Mucosa of gallbladder (tissue), 1 donor: ENCODE data around the gene GTF2H3. TPM values are rescaled to one million over a fixed set of nuclear protein-coding genes. Genes with fewer than 3 reads are reported as not detected.

Experiments used
- DNase-seq: peaks from one replicate; pipeline ENCODE4 v3.0.0-alpha.2; 2020; ENCODE audit warnings: low spot score
- total RNA-seq: library from RNA; stranded (reverse); gene quantifications from one replicate; pipeline ENCODE4 v1.2.1, GENCODE V29; 2021
- donor health status: DM: no; HTN: no; CAD: no.

The GTF2H3 gene
- total RNA-seq, 1 donor from 2014 or later, result 18.2 TPM

- DNase-seq, result no peak
Observed at GRCh38 chr12:123645380-123645779, 11.8 kb downstream of the GTF2H3 start.

- DNase-seq, result no peak
Observed at GRCh38 chr12:123645878-123646277, 12.2 kb downstream of the GTF2H3 start.

- DNase-seq, result no peak
Observed at GRCh38 chr12:123648401-123648800, 14.8 kb downstream of the GTF2H3 start.

- no peak for DNase-seq
Observed at GRCh38 chr12:123654129-123654701, 20.6 kb downstream of the GTF2H3 start.

- DNase-seq, result no peak
Observed at GRCh38 chr12:123655420-123655819, 21.8 kb downstream of the GTF2H3 start.

GRCh38 chr12:123656392-123656791 lies 22.8 kb downstream of the GTF2H3 start:
- no peak for DNase-seq

DNA sequence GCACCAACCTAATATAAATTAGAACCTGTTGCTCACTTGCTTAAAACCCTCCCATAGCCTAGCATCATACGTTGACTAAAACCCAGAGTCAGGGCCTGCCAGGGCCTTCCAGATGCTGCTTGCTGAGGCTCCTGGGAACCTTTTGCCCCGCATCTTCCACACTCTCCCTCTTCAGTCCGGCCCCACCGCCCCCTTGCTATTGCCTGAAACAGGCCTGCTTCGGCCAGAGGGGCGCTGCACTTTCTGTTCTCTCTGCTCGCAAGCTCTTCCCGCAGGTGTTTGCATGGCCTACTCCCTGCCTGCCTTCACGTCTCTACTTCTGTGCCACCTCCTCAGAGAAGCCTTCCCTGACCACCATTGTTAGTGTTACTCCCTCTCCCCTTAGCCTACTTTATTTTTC lies 23.6 kb downstream of the GTF2H3 start:
- DNase-seq, result no peak

DNA sequence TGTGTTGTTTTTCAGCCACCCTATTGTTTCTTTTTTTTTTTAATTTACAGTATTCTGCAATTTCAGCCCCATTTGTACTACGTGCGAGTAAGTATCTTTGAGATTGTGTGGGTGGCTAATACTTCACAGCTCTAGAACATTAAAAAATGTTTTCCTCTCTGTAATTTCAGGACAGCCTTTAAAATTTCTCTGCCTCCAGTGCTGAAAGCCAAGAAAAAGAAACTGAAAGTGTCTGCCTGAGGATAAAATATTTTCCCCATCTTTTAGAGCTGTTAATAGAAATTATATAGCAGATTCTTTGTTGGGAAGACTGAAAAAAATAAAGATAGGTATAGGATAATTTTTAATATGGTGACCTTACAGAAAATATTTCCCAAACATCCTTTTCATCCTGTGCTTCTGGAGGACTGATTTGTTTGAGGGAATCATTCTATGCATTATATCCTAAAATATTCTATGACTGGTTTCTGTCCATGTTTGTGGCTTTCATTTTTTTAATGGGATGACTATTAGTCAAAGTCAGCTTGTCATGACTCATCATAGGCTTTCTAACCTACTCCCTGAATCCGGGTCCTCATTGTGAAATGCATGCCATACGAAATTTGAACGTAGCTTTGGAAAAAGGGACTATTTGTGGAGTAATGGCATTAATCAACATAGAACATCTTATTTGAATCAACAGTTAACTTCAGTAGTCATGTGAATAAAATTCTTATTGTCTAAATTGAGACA lies 26.5 kb downstream of the GTF2H3 start:
- DNase-seq, result no peak

DNA sequence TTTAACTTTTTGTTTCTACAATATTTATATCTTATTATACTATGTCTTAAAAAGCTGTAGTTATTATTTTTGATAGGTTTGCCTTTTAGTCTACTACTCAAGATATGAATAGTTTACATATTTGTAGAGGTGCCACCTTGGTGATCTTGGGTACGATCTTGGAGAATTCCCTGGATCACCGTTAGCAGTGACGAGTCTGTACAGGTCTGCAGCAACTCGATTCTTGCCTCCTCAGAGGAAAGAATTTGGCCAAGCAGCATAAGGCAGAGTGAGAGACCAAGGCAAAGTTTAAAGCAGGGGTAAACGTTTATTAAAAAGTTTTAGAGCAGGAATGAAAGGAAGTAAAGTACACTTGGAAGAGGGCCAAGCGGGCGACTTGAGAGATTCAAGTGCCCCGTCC lies 34.1 kb downstream of the GTF2H3 start:
- no peak for DNase-seq

- DNase-seq, result peak; percentile 95
Observed at GRCh38 chr12:123670882-123671728, 37.5 kb downstream of the GTF2H3 start, which contains the start of gene TCTN2. Gene TCTN2 (plus strand): TSS chr12:123671113. CDS start chr12:123671241, 128 bp downstream.

DNA sequence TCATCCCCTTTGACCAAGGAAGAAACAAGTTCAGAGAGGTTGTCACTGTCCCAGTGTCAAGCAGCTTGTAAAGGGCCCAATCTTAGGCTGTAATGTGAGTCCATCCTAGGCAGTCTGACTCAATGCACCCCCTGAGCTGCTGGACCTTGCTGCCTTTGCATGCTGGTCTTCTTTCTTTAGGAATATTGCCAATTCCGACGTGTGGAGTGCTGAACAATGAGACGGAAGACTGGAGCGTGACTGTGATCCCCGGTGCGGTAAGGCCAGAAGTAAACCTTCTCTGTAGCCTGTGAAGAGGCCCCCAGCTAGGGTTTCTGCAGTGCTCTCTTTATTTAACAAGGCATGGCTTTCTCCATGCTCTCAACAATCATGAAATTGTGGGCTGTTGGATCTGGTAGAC lies 38.2 kb downstream of the GTF2H3 start:
- no peak for DNase-seq

GRCh38 chr12:123675436-123675835 lies 41.8 kb downstream of the GTF2H3 start:
- DNase-seq, result no peak

GRCh38 chr12:123676616-123677320 lies 43.1 kb downstream of the GTF2H3 start:
- DNase-seq, result no peak

GRCh38 chr12:123678981-123679380 lies 45.4 kb downstream of the GTF2H3 start:
- no peak for DNase-seq

- no peak for DNase-seq
Observed at GRCh38 chr12:123681605-123682004, 48.0 kb downstream of the GTF2H3 start.

GRCh38 chr12:123683964-123684363 lies 50.3 kb downstream of the GTF2H3 start:
- DNase-seq, result no peak

- DNase-seq, result no peak
Observed at GRCh38 chr12:123686636-123687190, 53.1 kb downstream of the GTF2H3 start.

DNA sequence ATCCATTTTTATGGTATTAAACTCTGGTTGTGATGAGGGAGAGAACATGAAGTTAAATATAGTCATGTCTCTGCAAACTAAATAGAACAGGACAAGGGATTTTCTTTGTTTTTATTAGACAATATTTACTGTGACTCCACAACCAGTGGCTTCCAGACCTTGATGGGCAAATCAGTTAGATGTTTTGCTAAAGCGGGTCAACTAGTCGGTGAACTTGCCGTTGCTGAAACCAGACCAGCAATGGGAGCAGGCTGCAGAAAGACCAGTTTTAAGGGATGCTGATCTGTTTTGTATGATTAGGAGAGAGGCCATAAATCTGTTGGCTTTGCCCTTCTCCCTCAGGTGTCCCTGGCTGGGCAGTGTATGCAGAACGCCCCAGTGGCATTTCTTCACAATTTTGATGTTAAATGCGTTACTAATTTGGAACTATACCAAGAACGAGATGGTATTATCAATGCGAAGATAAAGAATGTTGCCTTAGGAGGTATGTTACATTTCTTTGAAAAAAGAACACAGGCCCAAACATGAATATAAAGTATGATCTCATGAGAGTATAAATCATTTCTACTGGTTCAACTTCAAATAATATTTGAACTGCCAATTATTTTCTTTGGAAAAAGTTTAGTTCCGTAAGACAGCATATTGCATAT lies 56.7 kb downstream of the GTF2H3 start:
- no peak for DNase-seq

- DNase-seq, result no peak
Observed at GRCh38 chr12:123696207-123696606, 62.6 kb downstream of the GTF2H3 start.

DNA sequence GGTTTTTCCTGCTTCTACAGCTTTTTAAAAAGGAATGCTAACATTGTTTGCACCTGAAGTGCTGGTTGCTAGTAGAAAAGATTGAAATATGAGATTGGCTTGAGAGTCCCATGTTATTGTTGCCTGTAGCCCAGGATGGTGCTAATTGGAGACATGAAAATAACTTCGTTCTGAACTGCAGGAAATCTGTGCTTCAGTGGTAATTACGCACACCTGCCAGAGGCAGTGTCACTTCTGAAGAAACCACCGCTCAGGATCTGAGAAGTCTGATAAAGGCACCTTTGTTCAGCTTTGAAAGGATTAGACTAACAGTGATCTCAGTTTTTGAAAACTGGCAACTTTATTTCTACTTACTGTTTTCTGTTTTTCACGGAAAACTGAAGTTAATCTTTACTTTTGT lies 63.0 kb downstream of the GTF2H3 start:
- no peak for DNase-seq

DNA sequence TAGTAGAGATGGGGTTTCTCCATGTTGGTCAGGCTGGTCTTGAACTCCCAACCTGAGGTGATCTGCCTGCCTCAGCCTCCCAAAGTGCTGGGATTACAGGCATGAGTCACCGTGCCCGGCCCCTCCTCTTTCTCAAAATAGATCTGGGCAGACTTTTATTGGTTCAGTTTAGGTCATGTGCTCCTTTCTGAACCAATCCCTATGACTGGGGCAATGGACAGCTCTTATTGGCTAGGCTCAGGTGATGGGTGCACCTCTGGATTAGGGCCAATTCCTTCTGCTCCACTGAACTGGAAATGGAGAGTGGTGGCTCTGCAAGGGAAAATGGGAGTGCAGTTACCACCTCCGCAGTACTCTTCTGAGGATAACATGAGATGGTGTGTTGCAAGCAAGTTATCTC lies 72.3 kb downstream of the GTF2H3 start:
- no peak for DNase-seq
